Astrocyte (in vitro differentiated cells and primary cell): Measurements from ENCODE around the gene CEP104.

ENCODE experiments used
- EZH2 ChIP-seq: IDR thresholded peaks from 2 replicates; pipeline ENCODE4 v1.6.1; 2012; ENCODE audit warnings: mild to moderate bottlenecking, low read length, inconsistent platforms; ENCODE audit not compliant: insufficient read depth
- TF ChIP-seq, protein P1 (sequence below): IDR thresholded peaks from 2 replicates; pipeline ENCODE4 v1.5.1; 2011; ENCODE audit warnings: low read depth, mild to moderate bottlenecking, inconsistent platforms, low read length, moderate library complexity; ENCODE audit not compliant: insufficient read depth

DNA sequence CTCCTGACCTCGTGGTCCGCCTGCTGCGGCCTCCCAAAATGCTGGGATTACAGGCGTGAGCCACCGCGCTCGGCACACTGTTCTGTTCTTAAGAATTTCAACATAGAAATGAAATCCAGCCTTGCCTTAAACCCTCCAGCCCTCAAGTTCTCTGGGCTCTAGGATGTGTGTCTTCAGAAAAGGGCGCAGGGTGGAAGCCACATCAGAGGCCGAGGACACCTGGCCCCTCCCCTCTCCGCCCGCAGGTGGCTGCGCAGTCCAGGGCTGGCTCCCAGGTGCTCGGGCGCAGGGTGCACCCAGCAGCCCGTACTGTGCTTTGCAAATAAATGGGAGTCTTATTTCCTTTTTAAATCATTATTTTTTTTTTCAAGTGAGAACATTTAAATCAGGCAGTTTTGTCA is 45.1 kb upstream of the CEP104 start:
- TF ChIP-seq, protein P1, sequence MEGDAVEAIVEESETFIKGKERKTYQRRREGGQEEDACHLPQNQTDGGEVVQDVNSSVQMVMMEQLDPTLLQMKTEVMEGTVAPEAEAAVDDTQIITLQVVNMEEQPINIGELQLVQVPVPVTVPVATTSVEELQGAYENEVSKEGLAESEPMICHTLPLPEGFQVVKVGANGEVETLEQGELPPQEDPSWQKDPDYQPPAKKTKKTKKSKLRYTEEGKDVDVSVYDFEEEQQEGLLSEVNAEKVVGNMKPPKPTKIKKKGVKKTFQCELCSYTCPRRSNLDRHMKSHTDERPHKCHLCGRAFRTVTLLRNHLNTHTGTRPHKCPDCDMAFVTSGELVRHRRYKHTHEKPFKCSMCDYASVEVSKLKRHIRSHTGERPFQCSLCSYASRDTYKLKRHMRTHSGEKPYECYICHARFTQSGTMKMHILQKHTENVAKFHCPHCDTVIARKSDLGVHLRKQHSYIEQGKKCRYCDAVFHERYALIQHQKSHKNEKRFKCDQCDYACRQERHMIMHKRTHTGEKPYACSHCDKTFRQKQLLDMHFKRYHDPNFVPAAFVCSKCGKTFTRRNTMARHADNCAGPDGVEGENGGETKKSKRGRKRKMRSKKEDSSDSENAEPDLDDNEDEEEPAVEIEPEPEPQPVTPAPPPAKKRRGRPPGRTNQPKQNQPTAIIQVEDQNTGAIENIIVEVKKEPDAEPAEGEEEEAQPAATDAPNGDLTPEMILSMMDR, result no peak
- no peak for TF ChIP-seq EZH2
